ENCODE data around the gene MARCHF3. TPM values are rescaled to one million over a fixed set of nuclear protein-coding genes. Genes with fewer than 3 reads are reported as not detected.

The MARCHF3 gene
- total RNA-seq, 3 donors from 2014 or later, result 22.5 to 52.8 (median 34.5) TPM

DNA sequence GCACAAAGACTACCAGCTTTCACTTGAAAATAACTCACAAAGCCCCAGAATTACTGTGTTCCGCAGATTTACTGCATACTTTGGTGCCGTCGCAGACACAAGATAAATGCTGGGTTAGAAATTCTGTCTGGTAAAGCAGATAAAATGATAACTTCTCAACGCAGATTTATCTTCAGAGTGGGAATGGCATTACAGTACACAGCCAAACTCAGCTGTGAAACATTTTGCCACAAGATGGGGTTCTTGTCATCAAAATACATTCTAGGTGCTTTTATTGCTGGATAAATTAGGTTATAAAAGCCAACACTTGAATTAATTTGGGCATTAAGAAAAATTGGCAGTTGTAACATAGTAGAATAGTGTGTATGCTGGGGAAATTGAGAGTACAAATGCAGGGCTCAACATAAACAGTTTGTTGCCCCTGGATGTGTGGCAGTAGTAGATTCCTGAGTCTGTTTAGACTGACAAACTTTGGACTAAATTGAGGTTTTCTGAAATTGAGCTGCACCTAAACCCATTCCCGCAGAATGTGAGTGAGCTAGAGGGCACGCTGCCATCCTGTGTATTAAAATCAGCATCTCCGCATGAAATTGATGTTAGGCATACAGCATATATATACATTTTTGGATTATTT lies 192.3 kb downstream of the MARCHF3 start:
- TF ChIP-seq, protein P1, sequence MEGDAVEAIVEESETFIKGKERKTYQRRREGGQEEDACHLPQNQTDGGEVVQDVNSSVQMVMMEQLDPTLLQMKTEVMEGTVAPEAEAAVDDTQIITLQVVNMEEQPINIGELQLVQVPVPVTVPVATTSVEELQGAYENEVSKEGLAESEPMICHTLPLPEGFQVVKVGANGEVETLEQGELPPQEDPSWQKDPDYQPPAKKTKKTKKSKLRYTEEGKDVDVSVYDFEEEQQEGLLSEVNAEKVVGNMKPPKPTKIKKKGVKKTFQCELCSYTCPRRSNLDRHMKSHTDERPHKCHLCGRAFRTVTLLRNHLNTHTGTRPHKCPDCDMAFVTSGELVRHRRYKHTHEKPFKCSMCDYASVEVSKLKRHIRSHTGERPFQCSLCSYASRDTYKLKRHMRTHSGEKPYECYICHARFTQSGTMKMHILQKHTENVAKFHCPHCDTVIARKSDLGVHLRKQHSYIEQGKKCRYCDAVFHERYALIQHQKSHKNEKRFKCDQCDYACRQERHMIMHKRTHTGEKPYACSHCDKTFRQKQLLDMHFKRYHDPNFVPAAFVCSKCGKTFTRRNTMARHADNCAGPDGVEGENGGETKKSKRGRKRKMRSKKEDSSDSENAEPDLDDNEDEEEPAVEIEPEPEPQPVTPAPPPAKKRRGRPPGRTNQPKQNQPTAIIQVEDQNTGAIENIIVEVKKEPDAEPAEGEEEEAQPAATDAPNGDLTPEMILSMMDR (IDR thresholded peaks at IDR 0.05), result no peak
- H3K4me3 ChIP-seq, result no peak overlapping the region
- H3K36me3 ChIP-seq (ENCODE audit: low read depth), result no peaks in the 10 kb centered on the region
- no peaks in the 10 kb centered on the region for H3K4me1 ChIP-seq (ENCODE audit: low read depth)
- intact Hi-C loops (cut with DNase I, micrococcal nuclease), result no loop called here
- H3K9me3 ChIP-seq, result no peaks in the 10 kb centered on the region
- DNase-seq (no peak), ATAC-seq (no peak)

DNA sequence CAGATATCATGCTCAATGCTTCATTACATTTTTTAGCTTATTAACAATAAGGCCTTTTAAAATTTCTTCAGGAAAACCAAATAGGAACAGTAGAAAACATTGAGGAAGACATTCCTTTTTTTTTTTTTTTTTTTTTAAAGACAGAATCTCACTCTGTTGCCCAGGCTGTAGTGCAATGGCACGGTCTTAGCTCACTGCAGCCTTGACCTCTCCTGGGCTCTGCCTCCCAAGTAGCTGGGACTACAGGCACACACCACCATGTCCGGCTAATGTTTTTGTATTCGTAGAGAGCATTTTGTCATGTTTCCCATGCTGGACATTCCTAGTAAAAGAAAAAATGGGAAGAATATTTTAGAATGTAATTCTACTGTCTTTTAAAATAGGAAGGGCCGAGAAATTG lies 193.1 kb downstream of the MARCHF3 start:
- ATAC-seq (no peak), DNase-seq (no peak)
- no peak overlapping the region for H3K4me3 ChIP-seq
- TF ChIP-seq, protein P1 (IDR thresholded peaks at IDR 0.05), result no peak
- intact Hi-C loops (cut with DNase I, micrococcal nuclease), result no loop called here
- no peaks in the 10 kb centered on the region for H3K9me3 ChIP-seq
- no peaks in the 10 kb centered on the region for H3K36me3 ChIP-seq (ENCODE audit: low read depth)
- H3K4me1 ChIP-seq (ENCODE audit: low read depth), result no peaks in the 10 kb centered on the region

DNA sequence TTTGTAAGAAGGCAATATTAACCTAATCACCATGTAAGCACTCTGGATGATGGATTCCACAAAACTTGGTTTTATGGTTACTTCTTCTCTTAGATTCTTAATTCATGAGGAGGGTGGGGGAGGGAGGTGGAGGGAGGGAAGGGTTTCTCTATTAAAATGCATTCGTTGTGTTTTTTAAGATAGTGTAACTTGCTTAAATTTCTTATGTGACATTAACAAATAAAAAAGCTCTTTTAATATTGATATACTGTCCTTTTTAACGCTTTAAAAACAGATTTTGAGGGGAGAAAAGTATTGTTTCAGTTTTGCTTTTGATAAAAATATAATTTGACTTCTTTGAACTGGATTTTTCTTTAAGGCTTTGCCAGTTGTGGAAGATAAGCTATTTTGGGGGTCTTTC lies 193.6 kb downstream of the MARCHF3 start:
- TF ChIP-seq, protein P1 (IDR thresholded peaks at IDR 0.05), result no peak
- no peaks in the 10 kb centered on the region for H3K4me1 ChIP-seq (ENCODE audit: low read depth)
- intact Hi-C loops (cut with DNase I, micrococcal nuclease), result no loop called here
- no peak overlapping the region for H3K4me3 ChIP-seq
- no peaks in the 10 kb centered on the region for H3K36me3 ChIP-seq (ENCODE audit: low read depth)
- H3K9me3 ChIP-seq, result no peaks in the 10 kb centered on the region
- DNase-seq (no peak), ATAC-seq (no peak)

DNA sequence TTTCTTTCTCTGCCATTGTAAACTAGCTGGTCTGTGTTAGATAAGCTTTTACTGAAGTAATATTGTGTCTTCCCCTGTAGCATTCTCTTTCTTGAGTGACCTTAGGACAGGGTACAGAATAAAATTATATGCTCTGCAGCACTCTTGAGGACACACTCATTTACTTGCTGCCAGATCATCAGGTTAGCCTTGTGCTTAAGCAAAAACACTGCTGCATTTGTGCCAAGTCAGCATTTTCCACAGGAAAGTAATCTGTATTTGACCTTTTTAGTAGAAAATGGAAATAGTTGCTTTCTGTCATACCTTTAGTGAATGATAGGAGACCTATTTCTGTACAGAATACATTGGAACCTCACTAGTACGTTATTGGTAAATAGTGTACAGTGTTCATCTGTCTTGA lies 199.2 kb downstream of the MARCHF3 start:
- ATAC-seq, result no peak
- Histone ChIP-seq H3K4me3 (no peak overlapping the region), H3K9me3 (no peaks in the 10 kb centered on the region), H3K4me1 (ENCODE audit: low read depth) (no peaks in the 10 kb centered on the region), H3K36me3 (ENCODE audit: low read depth) (no peaks in the 10 kb centered on the region)
- DNase-seq, result no peak
- intact Hi-C loops (cut with DNase I, micrococcal nuclease), result no loop called here
- TF ChIP-seq, protein P1 (IDR thresholded peaks at IDR 0.05), result no peak

DNA sequence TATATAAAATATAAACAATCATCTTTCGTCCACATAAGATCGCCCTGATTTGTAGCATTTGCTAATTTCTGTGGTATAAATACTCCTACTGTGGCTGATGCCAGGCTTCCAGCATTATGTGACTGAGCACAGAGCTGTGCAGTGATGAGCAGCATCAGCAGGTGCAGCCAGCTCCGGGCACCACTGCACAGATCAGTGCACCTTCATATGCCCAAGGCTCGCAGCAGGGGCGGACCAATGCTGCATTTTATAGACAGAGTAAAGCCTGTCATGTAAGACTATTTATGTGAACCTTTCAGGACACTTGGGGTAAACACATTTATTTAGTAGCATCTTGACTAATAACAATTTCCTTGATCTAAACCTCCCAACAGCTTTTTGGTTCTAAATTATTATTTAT lies 200.3 kb downstream of the MARCHF3 start:
- Histone ChIP-seq H3K36me3 (ENCODE audit: low read depth) (no peaks in the 10 kb centered on the region), H3K4me1 (ENCODE audit: low read depth) (no peaks in the 10 kb centered on the region), H3K4me3 (no peak overlapping the region), H3K9me3 (no peaks in the 10 kb centered on the region)
- ATAC-seq, result no peak
- intact Hi-C loops (cut with DNase I, micrococcal nuclease), result no loop called here
- TF ChIP-seq, protein P1 (IDR thresholded peaks at IDR 0.05), result no peak
- DNase-seq, result no peak

DNA sequence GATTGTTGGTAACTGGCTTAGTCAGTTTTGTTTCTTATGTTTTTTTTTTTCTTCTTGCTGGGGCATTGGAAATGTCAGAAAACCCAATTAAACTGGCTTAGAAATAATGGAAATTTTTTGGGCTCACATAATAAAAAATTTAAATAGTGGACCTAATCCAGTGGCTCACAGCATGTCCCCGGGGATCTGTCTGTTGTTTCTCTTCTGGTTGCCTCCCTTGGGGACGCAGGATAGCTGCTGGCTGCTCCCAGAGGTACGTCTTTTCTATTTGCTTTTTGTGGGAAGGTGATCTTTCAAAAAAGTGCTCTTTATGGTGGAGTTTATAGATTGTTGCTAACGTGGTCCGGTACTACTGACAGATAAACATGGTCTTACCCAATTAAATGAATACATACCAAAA lies 201.3 kb downstream of the MARCHF3 start:
- intact Hi-C loops (cut with DNase I, micrococcal nuclease), result no loop called here

More for the DNA sequence above, 201.3 kb downstream of the MARCHF3 start:
- Histone ChIP-seq H3K4me1 (ENCODE audit: low read depth) (no peaks in the 10 kb centered on the region), H3K9me3 (no peaks in the 10 kb centered on the region), H3K4me3 (no peak overlapping the region), H3K36me3 (ENCODE audit: low read depth) (no peaks in the 10 kb centered on the region)
- DNase-seq (no peak), ATAC-seq (no peak)
- TF ChIP-seq, protein P1 (IDR thresholded peaks at IDR 0.05), result no peak
